ENCODE measurements around the gene DCDC2C.

DCDC2C gene

GRCh38 chr2:3712424-3712823, 9.0 kb downstream of the DCDC2C start:
- no peak overlapping the region for H3K27ac Mint-ChIP-seq
- H3K9me3 Mint-ChIP-seq: no peaks in the 10 kb centered on the region
- H3K4me1 Mint-ChIP-seq (ENCODE audit: low read depth): no peaks in the 10 kb centered on the region
- DNase-seq (ENCODE audit: low spot score): no peak
- no peaks in the 10 kb centered on the region for H3K36me3 Mint-ChIP-seq (ENCODE audit: low read depth)
- H3K4me3 Mint-ChIP-seq: no peak overlapping the region
- H3K27me3 Mint-ChIP-seq (ENCODE audit: low read depth): no peaks in the 10 kb centered on the region

DNA sequence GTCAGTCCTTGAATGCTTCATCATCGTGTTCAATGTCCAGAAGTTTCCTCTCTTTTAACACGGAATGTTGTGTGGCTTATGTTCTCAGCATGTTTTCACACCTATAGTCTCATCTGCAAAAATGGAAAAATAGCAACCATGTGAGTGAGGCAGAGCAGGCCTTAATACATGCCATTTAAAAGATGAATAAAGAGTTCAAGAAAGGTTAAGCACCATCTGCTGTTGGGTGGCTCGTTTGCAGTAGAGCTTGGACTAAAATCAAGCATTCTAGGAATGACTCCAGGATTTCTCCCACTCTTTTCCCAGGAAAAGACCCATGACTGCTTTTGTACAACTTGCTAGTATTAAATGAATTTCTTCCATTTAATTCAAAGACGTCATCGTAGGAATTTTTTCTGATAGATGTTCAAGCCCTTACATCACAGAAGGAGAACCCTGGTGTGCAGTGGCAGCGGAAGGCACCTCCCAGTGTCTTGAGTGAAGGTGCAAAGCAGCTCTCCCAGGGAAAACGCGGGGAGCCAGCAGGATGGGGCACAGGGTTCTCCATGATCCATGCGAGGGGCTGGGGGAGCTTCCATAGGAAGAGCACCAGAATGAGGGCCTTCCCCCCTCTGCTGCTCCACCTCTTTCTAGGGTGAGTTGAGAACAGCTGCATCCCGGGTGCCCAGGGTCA, 9.6 kb downstream of the DCDC2C start:
- DNase-seq (ENCODE audit: low spot score): no peak
- Mint-ChIP-seq H3K36me3 (ENCODE audit: low read depth) (no peaks in the 10 kb centered on the region), H3K4me3 (no peak overlapping the region), H3K27me3 (ENCODE audit: low read depth) (no peaks in the 10 kb centered on the region), H3K4me1 (ENCODE audit: low read depth) (no peaks in the 10 kb centered on the region), H3K27ac (no peak overlapping the region), H3K9me3 (no peaks in the 10 kb centered on the region)

GRCh38 chr2:3718679-3719078, 15.3 kb downstream of the DCDC2C start:
- Mint-ChIP-seq H3K4me1 (ENCODE audit: low read depth) (no peaks in the 10 kb centered on the region), H3K4me3 (no peak overlapping the region), H3K27me3 (ENCODE audit: low read depth) (peaks cover 2% of the 10 kb centered on the region), H3K9me3 (no peaks in the 10 kb centered on the region), H3K36me3 (ENCODE audit: low read depth) (no peaks in the 10 kb centered on the region), H3K27ac (no peak overlapping the region)
- no peak for DNase-seq (ENCODE audit: low spot score)

- Mint-ChIP-seq H3K4me3 (no peak overlapping the region), H3K9me3 (no peaks in the 10 kb centered on the region), H3K27ac (no peak overlapping the region), H3K4me1 (ENCODE audit: low read depth) (no peaks in the 10 kb centered on the region), H3K27me3 (ENCODE audit: low read depth) (peaks cover 2% of the 10 kb centered on the region), H3K36me3 (ENCODE audit: low read depth) (no peaks in the 10 kb centered on the region)
- no peak for DNase-seq (ENCODE audit: low spot score)
Measured at GRCh38 chr2:3725002-3725401, 21.6 kb downstream of the DCDC2C start.

DNA sequence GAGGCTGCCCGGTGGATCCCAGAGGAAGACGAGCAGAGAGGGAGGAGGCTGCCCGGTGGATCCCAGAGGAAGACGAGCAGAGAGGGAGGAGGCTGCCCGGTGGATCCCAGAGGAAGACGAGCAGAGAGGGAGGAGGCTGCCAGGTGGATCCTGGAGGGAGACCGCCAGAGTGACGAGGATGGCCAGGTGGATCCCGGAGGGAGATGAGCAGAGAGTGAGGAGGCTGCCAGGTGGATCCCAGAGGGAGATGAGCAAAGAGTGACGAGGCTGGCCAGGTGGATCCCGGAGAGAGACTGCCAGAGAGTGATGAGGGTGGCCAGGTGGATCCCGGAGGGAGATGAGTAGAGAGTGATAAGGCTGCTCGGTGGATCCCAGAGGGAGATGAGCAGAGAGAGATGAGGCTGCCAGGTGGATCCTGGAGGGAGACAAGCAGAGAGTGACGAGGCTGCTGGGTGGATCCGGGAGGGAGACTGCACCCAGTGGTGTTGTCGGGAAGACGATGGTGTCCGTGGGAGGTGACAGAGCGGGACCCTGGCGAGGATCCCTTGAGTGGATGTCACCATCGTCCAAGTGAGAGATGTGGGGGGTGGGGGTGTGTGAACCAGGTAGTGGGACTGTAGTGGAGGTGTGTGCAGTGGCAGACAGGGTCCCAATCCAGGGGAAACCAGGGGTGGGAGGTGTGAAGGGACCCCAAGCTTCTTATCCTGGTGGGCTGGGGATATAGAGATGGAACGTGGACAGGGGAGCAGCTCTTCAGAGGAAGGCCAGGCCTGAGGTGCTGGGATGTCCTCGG, 22.3 kb downstream of the DCDC2C start:
- no peak overlapping the region for H3K4me3 Mint-ChIP-seq
- peaks cover 2% of the 10 kb centered on the region for H3K27me3 Mint-ChIP-seq (ENCODE audit: low read depth)

GRCh38 chr2:3726511-3726910, 23.1 kb downstream of the DCDC2C start:
- Mint-ChIP-seq H3K27ac (no peak overlapping the region), H3K36me3 (ENCODE audit: low read depth) (no peaks in the 10 kb centered on the region), H3K9me3 (no peaks in the 10 kb centered on the region), H3K4me3 (no peak overlapping the region), H3K27me3 (ENCODE audit: low read depth) (peaks cover 2% of the 10 kb centered on the region), H3K4me1 (ENCODE audit: low read depth) (no peaks in the 10 kb centered on the region)
- no peak for DNase-seq (ENCODE audit: low spot score)

More for the DNA sequence above, 22.3 kb downstream of the DCDC2C start:
- no peaks in the 10 kb centered on the region for H3K9me3 Mint-ChIP-seq
- no peaks in the 10 kb centered on the region for H3K4me1 Mint-ChIP-seq (ENCODE audit: low read depth)
- DNase-seq (ENCODE audit: low spot score): no peak
- H3K36me3 Mint-ChIP-seq (ENCODE audit: low read depth): no peaks in the 10 kb centered on the region
- H3K27ac Mint-ChIP-seq: no peak overlapping the region

- Mint-ChIP-seq H3K4me3 (no peak overlapping the region), H3K27ac (no peak overlapping the region), H3K4me1 (ENCODE audit: low read depth) (no peaks in the 10 kb centered on the region), H3K36me3 (ENCODE audit: low read depth) (no peaks in the 10 kb centered on the region), H3K9me3 (no peaks in the 10 kb centered on the region), H3K27me3 (ENCODE audit: low read depth) (no peaks in the 10 kb centered on the region)
- no peak for DNase-seq (ENCODE audit: low spot score)
Measured at GRCh38 chr2:3727397-3728045, 24.1 kb downstream of the DCDC2C start.

DNA sequence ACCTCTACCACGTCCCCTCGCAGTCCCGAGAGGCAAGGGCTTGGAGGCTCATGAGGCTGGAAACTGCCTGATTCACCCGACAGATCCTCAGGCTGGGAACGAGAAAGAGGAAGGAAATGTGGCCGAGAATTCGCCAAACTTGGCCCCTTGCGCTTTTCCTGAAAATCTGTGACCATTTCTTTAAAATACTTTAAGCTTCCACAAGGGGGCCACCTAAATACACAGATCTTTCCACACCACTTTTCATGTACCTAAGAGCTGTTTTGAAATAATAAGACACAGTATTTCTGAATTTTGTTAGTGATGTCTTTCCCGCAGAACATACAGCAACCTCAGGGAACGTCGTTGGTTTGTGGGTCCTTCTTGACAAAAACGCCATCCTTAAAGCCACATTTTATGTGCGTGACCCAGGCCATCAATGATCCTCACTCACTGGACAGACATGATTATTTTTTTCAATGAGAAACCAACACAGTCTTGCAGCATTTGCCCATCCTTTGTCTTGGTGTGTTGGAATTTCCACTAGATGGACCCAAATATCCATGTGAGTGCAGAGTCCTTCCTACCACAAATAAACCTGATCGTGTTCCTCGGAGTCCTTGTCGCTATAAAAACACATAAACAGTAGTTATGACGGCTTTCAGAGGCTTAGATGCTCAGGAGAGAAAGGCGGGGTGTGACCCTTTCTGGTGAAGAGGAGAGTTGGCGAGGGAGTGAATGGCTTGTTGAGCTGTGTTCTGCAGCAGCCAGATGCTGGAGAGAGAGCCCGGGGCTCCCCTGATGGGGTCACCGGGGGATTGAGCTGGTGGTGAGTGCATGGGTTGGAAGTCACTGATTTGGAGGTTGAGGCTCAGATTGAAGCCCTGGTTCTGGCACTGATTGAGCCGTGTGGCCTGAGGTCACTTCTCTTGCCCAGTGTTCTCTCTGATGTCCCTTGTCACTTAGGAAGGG, 25.0 kb downstream of the DCDC2C start:
- H3K36me3 Mint-ChIP-seq (ENCODE audit: low read depth): no peaks in the 10 kb centered on the region
- H3K27ac Mint-ChIP-seq: no peak overlapping the region
- no peaks in the 10 kb centered on the region for H3K9me3 Mint-ChIP-seq
- H3K27me3 Mint-ChIP-seq (ENCODE audit: low read depth): no peaks in the 10 kb centered on the region
- no peak for DNase-seq (ENCODE audit: low spot score)
- H3K4me1 Mint-ChIP-seq (ENCODE audit: low read depth): no peaks in the 10 kb centered on the region
- no peak overlapping the region for H3K4me3 Mint-ChIP-seq

GRCh38 chr2:3729055-3729448, 25.7 kb downstream of the DCDC2C start:
- H3K9me3 Mint-ChIP-seq: no peaks in the 10 kb centered on the region
- no peak overlapping the region for H3K4me3 Mint-ChIP-seq
- H3K4me1 Mint-ChIP-seq (ENCODE audit: low read depth): no peaks in the 10 kb centered on the region
- DNase-seq (ENCODE audit: low spot score): no peak
- no peak overlapping the region for H3K27ac Mint-ChIP-seq
- no peaks in the 10 kb centered on the region for H3K27me3 Mint-ChIP-seq (ENCODE audit: low read depth)
- no peaks in the 10 kb centered on the region for H3K36me3 Mint-ChIP-seq (ENCODE audit: low read depth)

DNA sequence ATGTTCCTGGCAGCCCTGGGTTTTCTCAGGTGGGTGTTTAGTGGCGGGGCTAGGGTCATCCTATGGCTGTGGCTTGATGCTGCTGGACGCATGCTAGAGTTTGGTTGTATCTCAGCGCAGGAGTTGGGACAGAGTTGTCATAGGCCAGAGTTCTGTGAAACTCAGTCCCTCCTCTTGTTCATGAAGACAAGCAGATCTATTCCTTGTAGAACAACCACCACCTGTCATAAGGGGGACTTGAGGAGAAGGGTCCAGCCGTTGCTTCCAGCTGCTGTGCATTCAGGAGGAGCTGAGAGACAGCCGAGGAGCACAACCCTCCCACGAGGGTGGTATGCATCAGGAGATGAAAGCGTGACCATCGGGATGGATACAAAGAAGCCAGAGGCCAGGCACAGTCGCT, 26.4 kb downstream of the DCDC2C start:
- no peak for DNase-seq (ENCODE audit: low spot score)
- H3K27ac Mint-ChIP-seq: no peak overlapping the region
- no peak overlapping the region for H3K4me3 Mint-ChIP-seq
- no peaks in the 10 kb centered on the region for H3K9me3 Mint-ChIP-seq
- H3K4me1 Mint-ChIP-seq (ENCODE audit: low read depth): no peaks in the 10 kb centered on the region
- no peaks in the 10 kb centered on the region for H3K27me3 Mint-ChIP-seq (ENCODE audit: low read depth)
- no peaks in the 10 kb centered on the region for H3K36me3 Mint-ChIP-seq (ENCODE audit: low read depth)

DNA sequence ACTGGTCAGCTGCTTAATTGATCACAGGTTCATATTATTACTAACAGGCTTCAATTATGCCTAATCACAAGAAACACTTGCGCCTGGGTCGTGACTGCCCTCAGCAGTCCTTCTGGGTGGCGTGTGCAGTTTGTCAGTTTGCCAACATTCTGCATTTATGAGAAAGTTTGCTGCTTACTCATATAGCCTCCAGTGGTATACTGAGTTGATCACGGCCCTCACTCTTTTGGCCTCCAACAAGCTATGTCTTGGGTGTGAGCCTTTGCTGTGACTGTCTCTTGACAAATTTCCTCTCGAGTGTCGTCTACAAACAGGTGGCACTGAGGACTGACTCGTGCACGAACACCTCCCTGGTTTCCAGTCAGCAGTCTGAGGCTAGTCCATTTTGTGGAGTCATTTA, 27.3 kb downstream of the DCDC2C start:
- Mint-ChIP-seq H3K4me1 (ENCODE audit: low read depth) (no peaks in the 10 kb centered on the region), H3K27ac (no peak overlapping the region), H3K36me3 (ENCODE audit: low read depth) (no peaks in the 10 kb centered on the region), H3K4me3 (no peak overlapping the region), H3K9me3 (no peaks in the 10 kb centered on the region), H3K27me3 (ENCODE audit: low read depth) (no peaks in the 10 kb centered on the region)
- no peak for DNase-seq (ENCODE audit: low spot score)

- H3K9me3 Mint-ChIP-seq: no peaks in the 10 kb centered on the region
- no peaks in the 10 kb centered on the region for H3K36me3 Mint-ChIP-seq (ENCODE audit: low read depth)
- no peaks in the 10 kb centered on the region for H3K27me3 Mint-ChIP-seq (ENCODE audit: low read depth)
- H3K4me1 Mint-ChIP-seq (ENCODE audit: low read depth): no peaks in the 10 kb centered on the region
- no peak overlapping the region for H3K27ac Mint-ChIP-seq
- no peak overlapping the region for H3K4me3 Mint-ChIP-seq
- DNase-seq (ENCODE audit: low spot score): no peak
Measured at GRCh38 chr2:3731829-3732228, 28.5 kb downstream of the DCDC2C start.

- no peak for DNase-seq (ENCODE audit: low spot score)
- Mint-ChIP-seq H3K4me3 (no peak overlapping the region), H3K27ac (no peak overlapping the region), H3K36me3 (ENCODE audit: low read depth) (no peaks in the 10 kb centered on the region), H3K27me3 (ENCODE audit: low read depth) (no peaks in the 10 kb centered on the region), H3K9me3 (no peaks in the 10 kb centered on the region), H3K4me1 (ENCODE audit: low read depth) (no peaks in the 10 kb centered on the region)
Measured at GRCh38 chr2:3736112-3736511, 32.7 kb downstream of the DCDC2C start.

Data from T-helper 2 cell treated with Interferon-gamma antibody and Interleukin-4, amounts not matched to agents 5 μg/mL and 100 μg/mL, for 36 hours (primary cell).